GM21367 (cell line): ENCODE results near the gene SELENON.
A peak's percentile ranks its signal among the peaks of the same experiment; 100 is the strongest.
"Not testable (repeated sequence)": the region's sequence is repeated elsewhere in the genome, so short reads cannot be mapped to it uniquely, and the experiment has no call there.

Experiments
- ATAC-seq: cut with Tn5 transposase; IDR thresholded peaks from one replicate; pipeline ENCODE4 v1.9.1; 2021; ENCODE audit not compliant: unreplicated experiment

Gene SELENON

DNA sequence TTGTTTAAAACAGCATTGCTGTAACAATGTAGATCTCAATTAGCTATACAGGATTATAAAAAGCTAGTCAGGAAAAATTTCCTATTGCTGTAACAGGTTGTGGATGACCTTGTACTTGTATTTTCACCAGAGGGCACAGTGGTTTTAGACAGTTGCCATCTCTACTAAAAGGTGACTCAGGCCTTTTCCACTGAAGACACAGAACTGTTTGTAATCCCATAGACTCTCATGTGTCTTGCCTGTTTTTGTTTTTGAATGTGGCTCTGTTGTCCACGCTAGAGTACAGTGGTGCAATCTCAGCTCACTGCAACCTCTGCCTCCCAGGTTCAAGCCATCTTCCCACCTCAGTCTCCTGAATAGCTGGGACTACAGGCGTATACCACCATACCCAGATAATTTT is 25.6 kb downstream of the SELENON start:
- no peak for ATAC-seq

DNA sequence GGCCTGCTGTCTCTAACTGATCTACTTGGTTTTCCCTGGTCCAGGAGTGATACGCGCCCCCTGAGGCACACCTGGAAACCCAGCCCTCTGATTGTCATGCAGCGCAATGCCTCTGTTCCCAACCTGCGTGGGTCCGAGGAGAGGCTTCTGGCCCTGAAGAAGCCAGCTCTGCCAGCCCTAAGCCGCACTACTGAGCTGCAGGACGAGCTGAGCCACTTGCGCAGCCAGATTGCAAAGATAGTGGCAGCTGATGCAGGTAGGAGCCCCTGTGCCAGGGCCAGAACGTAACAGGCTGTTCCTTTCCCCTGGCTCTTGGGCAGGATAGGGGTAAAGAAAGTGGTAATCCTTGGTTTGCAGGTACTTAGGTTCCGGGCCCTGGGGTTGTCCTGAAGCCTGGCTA is 26.6 kb downstream of the SELENON start:
- no peak for ATAC-seq

DNA sequence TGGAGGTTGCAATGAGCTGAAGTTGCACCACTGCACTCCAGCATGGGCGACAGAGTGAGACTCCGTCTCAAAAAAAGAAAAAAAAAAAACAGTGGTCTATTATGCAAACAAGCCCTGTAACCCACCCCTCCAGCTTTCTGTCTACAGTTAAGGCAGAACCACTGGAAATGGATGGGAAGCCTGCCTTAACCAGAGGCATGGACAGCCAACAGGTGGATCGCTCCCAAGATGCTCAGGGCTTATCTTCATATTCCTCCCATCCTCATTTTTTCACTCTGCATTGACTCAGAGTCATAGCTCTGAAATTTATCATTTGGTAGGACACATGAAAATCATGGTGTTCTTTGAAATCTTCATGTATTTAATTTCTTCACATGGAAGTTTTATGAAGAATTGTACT is 28.5 kb downstream of the SELENON start:
- ATAC-seq, result no peak

DNA sequence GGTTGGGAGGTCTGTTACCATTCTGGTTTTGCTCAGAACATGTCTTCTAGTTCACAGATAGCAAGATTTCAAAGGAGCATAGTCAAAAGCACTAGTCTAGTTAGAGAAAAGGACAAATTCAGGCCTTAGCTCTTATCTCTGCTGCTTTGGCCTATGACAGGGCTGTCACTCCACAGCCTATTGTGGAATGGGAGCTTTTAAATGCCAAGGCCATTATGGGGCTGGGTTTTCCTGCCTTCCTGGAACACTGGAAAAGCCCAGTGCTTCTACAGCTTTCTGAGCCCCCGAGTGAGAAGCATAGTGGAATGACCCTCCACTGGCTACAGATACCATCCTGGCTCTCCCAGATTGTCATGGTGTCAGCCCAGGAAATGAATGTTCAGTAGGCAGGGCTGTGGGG is 29.1 kb downstream of the SELENON start:
- ATAC-seq, result no peak

DNA sequence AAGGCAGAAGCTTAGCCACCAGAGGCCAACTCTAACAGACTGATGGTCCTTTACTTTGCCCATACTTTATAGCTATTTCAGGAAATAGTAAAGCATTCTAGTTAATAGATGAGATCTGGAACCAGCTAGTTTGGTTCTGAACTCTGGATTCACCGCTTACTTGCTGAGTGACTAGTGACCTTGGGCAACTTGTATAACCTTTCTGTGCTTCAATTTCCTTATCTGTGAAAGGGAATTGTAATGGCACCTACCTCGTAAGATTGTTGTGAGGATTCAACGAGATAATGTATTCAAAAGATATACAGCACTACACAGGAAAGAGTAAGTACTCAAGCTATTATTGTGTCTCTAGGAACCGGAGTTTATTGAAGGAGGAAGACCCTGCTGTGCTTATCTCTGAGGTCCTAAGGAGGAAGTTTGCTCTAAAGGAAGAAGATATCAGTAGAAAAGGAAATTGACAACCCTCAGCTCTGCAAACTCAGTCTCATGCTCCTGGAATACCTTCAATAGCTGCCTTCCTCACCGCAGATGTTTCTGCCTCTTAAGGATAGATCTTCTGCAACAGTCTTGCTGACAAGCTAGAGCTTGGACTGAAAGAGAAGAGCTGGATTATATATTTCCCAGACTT is 31.7 kb downstream of the SELENON start:
- no peak for ATAC-seq

DNA sequence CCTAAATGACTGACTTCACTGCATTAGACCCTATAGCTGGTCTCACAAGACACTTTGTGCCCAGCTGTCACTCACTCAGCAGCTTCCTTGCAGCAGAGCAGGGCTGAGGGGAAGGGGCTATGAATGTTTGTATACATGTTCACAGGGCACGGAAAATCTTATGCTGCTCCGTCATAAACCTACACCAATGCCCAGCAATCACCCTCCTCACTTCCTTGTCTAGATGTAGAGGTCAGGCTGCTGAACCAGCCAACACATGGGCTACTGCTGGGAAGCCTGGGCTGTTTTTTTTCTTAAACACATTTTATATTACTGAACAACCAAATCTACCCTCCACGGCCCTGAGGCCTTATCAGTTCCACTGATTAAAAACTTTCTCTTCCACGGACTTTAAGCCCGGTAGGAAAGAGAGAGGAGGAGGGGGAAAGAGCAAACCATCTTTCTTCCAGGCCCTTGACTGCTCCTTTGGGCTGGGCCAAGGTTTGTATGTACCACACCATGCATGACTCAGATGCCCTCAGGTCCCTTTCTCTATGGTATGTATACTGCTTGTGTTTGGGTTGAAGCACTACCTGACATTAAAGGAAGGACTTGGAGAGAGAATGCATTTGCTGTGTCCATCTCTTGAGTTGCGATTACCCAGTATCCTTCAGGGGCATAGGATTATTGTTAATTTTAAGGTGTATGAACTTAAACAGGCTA is 32.5 kb downstream of the SELENON start:
- no peak for ATAC-seq

DNA sequence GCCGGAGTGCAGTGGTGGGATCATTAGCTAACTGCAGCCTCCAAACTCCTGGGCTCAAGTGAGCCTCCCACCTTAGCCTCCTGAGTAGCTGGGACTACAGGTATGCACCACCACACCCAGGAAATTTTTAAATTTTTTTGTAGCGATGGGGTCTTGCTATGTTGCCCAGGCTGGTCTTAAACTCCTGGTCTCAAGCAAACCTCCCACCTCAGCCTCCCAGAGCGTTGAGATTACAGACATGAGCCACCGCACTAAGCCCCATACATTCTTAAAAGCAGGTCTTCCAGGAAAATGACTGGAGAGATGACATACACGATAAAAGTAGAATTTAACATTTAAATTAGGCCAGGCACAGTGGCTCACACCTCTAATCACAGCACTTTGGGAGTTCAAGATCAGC is 33.2 kb downstream of the SELENON start:
- ATAC-seq, result no peak

DNA sequence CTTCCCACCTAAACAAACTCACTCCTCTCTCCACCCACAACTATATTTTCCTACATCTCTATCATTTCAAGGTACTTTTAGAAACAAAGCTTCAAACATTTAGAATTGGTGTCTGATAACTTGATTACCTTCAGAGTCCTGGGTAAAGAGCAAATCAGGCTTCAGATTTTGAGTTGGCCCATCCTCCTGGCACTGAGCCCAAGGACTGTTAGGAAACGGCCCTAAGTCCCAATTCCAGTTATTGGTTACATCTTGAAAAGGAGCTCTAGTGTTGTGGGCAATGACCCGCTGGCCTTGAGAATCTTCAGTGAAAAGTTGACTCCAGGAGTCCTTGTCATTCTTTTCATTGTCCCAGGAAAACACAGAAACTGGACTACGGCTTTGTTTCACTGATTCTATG is 34.9 kb downstream of the SELENON start:
- no peak for ATAC-seq

DNA sequence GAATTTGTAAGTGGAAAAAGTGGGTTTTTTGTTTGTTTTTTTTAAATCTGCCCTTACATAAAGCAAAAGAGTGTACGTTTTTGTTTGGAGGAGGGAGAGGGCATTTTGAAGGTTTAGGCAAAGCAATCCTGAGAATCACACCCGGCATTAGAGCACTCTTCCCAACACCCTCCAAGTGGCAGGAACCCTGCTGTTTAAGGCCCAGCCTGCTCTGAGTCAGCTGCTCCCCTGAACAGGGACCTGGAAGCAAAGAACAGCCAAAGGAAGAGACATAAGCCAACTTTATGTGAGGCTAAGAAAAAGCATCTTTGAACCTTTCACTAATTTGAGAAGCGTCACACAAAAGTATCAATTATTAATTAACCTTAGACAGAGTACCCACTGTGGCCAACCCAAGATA is 36.7 kb downstream of the SELENON start:
- ATAC-seq, result no peak

DNA sequence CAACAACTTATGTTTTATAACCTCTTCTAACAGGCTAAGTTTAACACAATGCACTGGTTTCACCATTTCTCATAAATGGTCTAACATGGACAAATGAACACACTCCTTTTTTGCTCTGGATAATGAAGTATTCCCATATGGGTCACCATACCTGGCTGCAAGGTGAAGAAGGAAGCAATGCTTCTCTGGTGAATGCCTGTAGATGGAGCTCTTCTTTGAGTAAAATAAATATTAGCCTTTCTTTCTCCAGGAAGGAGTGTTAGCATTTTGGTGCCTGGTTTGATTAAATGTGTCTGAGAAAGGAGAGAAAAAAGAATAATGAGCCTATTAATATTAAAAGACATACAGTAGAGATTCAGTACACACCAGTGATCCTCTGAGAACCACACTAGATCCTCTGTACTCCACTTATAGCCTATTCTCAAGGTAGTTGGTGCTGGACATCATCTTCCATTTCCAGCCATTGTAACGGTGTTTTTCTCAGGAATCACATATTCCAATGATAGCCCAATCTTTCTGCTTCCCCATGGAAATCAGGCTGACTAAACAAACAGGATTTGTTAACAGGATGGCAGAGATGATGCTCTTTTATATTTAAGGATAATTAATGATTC is 37.4 kb downstream of the SELENON start:
- no peak for ATAC-seq

DNA sequence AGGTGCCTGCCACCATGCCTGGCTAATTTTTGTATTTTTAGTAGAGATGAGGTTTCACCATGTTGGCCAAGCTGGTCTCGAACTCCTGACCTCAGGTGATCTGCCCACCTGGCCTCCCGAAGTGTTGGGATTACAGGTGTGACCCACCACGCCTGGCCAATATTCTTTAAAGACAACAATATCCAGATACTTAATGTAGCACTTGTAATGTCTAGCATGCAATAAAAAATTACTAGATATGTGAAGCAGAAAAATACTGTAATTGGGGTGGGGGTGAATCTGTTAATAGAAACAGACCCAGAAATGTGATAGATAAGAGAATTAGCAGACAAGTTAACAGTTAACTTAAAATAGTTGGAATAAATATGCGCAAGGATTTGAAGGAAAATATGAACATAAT is 39.8 kb downstream of the SELENON start:
- ATAC-seq, result not testable (repeated sequence)

DNA sequence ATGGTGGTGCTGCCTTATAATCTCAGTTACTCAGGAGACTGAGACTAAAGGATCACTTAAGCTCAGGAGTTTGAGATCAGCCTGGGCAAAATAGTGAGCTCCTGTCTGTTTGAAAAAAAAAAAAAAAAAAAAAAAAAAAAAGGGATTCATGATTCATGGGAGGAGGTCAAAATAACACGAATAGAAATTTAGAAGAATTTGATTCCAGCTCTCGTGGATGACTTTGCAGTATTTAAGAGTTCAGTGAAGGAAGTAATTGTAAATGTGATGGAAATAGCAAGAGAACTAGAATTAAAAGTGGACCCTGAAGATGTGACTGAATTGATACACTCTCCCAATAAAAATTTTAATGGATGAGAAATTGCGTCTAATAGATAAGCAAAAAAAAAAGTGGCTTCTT is 43.5 kb downstream of the SELENON start:
- no peak for ATAC-seq

DNA sequence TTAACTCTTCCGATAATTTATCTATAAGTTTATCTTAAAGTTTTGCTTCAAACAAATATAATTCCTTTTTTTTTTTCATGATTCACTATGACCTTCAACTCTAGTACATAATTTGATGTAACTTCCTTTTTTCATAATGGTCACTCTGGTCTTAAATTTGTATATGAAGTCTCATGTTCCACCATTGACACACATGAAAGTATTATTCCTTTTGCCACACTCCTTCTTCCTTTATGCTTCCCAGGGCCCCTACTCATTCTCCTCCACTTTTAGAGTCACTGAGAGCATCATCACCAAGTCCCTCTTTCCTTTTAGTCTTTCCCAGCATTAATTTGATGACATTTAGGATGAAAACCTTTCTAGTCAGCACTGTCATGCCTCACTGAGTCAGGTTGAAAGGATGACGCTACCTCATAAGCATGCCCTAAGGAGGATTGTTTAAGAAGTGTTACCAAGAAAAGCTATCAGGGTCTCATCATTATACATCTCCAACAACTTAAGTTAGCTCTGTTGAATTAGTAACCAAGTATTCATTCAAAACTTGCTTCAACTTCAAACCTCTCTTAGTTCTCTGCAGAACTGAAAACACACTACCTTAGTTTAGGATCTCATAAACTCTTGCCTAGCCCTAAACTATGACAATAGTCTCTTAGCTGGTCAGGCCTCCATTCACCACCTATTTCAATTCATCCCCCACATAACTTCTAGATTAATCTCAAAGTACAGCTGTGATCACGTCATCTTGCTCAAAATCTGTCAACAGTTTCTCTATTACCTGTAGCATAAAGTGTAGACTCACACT is 44.7 kb downstream of the SELENON start:
- no peak for ATAC-seq

DNA sequence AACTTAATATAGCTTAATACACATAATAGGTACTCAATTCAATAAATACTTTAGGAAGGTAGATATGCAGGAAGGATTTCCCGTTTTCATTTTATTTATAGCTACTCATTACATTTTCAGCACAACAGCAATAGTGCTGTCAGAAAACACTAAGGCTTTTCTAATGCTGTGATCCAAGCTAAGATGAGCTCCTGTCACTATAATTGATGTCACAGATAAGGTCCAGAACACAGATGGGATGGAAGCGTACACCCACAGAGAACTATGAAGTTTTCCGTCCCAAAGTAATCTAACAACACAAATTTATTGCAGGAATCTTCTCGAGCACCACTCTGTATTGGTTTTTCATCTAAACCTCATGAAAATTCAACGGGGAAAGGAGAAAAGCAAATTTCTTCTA is 45.7 kb downstream of the SELENON start:
- ATAC-seq, result no peak

DNA sequence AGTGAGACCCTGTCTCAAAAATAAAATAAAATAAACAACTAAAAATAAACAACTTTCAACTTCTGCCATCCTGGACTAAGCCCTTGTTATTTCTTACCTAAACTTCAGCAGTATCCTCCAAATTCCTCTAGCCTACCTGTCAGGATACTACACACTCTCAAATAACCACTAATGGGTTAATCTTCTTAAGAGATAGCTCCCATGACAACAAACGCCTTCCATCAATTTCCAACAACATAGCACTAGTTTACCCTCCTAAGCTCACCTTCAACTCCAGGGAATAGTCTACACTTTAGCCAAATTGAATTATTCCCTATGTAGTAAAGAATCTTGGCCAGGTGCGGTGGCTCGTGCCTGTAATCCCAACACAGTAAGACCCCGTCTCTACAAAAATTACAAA is 47.9 kb downstream of the SELENON start:
- ATAC-seq, result no peak

DNA sequence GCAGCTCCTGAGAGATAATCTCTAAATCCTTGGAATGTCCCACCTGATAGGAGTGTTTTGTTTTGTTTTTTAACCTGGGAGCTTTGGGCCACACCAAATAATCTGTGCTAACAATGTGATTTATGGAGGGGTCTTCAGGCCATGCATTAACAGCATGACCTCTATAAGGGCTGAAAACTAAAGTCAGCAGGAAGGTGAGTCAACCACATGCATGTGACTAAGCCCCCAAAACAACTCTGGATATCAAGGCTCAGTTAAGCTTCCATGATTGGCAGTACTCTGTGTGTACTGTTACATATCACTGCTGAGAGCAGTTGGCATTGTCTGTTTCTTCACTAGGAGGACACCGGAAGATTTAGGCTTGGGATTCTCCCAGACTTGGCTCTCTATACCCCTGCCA is 48.5 kb downstream of the SELENON start:
- ATAC-seq, result no peak

DNA sequence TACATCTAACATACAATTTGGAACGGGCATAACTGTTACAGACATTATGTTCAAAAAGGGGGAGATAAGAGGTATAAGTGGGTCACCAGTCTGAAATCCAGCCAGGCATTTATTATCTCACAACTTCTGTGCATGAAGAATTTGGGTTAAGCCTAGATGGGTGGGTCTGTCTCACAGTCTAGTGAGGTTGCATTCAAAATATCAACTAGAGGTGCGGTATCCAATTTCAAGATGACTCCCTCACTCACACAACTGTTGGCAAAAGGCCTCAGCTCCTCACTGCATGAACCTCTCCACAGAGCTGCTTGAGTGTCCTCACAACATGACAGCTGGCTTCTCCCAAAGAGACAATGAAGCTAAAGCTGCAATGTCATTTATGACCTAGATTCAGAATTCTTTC is 54.6 kb downstream of the SELENON start:
- ATAC-seq, result no peak

DNA sequence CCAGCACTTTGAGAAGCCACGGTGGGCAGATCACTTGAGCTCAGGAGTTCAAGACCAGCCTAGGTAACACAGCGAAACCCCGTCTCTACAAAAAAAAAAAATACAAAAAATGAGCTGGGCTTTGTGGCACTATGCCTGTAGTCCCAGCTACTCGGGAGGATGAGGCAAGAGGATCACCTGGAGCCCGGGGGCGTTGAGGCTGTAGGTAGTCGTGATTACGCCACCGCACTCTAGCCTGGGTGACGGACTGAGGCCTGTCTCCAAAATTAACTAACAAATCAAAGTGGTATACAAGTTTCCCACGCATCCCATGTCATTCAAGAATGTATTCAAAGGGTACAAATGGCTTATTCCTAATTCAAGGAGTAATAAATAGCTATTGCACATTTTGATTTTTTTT is 56.9 kb downstream of the SELENON start:
- no peak for ATAC-seq

DNA sequence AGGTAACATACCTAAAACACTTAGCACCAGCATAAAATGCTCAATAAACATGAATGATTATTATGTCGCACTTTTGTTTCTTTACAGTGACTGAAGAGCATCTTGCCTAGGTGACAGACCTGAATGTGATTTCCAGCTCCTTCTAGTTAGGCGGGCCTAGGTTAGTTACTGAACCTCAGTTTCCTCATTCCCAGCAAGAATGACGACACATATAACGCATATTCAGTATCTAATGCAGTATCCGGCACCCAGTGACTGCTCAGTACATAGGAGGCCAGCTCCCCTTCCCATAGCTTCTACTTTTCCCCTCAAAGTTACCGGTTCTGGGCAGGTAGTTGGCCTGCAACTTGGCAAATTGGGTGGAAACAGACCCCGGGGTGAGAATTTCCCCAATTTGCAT is 58.5 kb downstream of the SELENON start:
- no peak for ATAC-seq

DNA sequence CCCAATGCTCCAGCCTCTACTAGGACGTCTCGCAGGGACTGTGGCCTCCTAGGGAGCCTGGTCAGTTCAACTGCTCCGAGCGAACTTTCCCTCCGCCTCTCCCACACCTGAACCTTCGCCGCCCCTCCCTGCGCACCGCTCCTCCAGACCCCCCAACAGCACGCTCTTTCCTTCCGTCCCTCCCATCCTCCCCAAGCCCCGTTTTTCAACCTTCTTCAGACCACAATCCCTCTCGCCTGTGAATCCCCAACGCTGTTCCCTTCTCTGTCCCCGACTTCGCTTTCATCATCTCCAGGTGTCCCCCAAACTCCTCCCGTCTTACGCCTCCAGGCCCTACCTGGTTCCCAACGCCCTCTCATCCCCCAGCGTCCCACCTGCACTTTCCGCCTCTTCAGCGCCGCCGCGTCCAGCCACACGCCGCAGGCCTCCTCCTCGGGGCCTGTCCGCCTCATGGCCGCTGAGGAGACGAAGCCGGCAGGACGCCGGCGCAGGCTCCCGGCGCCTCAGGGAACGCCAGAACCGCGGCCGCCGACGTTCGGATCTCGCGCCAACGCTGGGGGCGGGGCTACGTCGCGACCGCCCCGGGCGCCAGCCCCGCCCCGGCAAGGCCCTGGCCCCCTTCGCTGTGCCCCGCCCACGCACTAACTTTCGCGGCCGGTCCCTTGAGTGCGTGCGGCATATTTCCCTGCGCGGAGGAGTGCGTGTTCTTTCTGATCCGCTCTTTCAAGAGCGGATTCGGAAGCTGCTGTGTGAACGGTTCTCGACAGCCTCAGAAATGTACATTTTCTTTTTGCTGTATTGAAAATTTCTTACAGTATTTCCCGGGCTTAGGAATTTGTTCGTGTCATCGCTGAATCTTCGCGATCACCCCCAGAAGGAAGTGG is 59.2 kb downstream of the SELENON start, which contains the start of gene AUNIP:
Gene AUNIP, minus strand, starts transcription at position 552 of the 884 bp plus-strand sequence. Its CDS starts 100 bp downstream, at position 452.
- ATAC-seq, result peak; percentile 52
